Adrenal gland (tissue), 5 donors: ENCODE data around the gene RUNX1.

Source experiments
- CTCF ChIP-seq, 6 experiments: fragments of 450-650 bp in 4 of 6; fragments of 200-600 bp in 2 of 6; sonication (generic) in 1 of 6; IDR thresholded peaks; 1 replicate in 5 of 6; 2 replicates in 1 of 6; pipeline versions ENCODE4 v1.5.1 to v1.8.0; 2016 to 2021; ENCODE audit warnings: antibody characterized with exemption in 6 of 6, mild to moderate bottlenecking in 2 of 6, moderate library complexity in 1 of 6
- POLR2A ChIP-seq, 2 donors: fragments of 450-650 bp; IDR thresholded peaks; one replicate each; pipeline ENCODE4 v1.6.1; 2017; ENCODE audit warnings: antibody characterized with exemption in 2 of 2, mild to moderate bottlenecking in 2 of 2, moderate library complexity in 1 of 2
- donor health status: DM: no; HTN: no; CAD: no.

GRCh38 chr21:34881839-34882371 is 167.2 kb downstream of the RUNX1 start:
- no peak for TF ChIP-seq CTCF (IDR thresholded peaks at IDR 0.05)
- no peak for TF ChIP-seq POLR2A (IDR thresholded peaks at IDR 0.05)
